GM21367 (cell line): ENCODE results near the gene ANXA2.
"Not testable (repeated sequence)": the region's sequence is repeated elsewhere in the genome, so short reads cannot be mapped to it uniquely, and the experiment has no call there.

ENCODE experiments used
- ATAC-seq: cut with Tn5 transposase; IDR thresholded peaks from one replicate; pipeline ENCODE4 v1.9.1; 2021; ENCODE audit not compliant: unreplicated experiment

The ANXA2 gene

DNA sequence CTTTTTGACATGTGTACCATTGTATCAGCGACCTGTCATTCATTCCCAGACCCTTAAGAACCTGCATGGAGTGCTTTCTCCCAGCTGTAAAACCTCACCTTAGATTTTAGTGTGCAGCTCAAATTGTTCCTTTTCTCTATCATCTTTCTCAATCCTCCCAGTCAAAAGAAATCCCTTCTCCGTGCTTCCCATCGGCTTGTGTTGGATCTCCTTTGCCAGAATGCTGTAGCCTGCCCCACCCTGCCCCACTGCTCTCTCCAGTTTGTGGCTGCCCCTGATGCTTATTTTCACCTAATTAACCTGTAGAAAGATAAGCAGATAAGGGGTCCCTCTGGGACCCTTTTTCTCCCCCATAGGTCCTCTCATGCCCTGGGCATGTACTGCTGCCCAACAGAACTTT lies 51.1 kb downstream of the ANXA2 start:
- ATAC-seq = no peak

DNA sequence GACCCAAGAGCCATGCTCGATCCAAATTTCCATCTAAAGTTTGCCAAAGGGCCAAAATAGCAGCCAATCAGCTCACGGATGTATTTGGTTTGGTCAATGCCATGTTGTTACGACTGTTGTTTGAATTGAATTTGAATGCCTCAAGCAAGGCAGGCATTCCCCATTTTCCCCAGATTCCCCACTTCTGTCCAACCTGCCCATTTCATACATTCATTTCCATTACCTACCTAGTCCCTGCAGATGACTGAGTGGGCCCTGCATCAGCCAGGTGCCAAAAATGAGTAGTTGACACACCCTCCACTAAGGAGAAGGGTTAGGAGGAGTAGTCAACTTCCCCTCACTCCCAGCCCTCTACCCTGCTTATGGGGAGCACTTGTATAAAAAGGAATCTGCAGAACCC lies 51.7 kb downstream of the ANXA2 start:
- ATAC-seq = no peak

DNA sequence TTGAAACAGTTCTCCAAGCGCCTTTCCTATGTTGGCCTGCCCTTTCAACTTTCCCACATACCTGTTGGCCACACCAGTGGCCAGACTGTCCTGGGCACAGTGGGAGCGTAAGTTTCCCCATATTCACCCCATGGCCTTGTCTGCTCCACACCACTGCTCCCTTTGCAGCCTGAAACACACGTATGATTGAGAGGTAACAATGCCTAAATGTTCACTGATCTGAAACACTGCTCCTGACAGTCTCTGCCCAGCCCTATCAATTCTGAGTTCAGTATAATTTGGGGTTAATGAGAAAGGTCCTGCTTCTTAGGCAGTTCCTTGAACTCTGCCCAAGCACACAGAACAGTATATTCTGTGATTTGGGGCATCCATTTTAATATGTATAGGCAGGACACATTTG lies 52.2 kb downstream of the ANXA2 start:
- no peak for ATAC-seq

DNA sequence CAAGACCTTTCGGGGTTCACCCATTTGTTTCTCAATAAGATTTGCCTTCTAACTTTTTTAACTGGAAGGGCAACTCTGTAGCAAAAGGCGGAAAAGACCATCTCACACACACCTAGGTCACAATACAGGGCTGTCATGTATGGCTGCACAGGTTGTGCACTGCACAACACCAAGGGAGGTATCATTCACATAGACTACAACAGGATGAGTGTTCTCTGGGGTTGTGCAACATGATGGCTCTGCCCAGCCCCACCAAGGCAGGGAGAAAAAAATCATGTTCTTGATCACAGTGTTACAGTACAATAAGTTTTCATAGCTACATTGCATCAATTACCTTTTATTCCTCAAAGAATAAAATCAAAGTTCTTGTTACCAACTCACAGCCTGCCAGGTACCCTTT lies 52.8 kb downstream of the ANXA2 start:
- ATAC-seq = no peak

DNA sequence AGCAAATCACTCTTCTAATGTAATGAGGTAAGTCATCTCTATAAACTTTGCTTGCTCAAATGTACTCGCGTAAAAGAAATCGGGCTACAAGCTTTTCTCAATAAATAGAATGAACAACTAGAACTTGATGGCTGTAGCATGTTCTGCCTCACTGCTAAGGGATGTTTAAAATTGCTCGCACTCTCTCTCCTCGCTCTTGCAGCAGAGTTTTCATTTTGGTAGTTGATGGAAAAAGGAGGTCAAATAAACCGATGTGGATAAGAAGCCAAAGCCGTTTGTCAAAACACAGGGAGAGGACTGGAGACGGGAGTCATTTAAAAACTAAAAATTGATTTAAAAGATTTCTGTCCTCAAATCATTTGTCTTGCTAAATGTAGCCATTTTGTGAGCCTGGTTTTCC lies 53.3 kb downstream of the ANXA2 start:
- no peak for ATAC-seq

DNA sequence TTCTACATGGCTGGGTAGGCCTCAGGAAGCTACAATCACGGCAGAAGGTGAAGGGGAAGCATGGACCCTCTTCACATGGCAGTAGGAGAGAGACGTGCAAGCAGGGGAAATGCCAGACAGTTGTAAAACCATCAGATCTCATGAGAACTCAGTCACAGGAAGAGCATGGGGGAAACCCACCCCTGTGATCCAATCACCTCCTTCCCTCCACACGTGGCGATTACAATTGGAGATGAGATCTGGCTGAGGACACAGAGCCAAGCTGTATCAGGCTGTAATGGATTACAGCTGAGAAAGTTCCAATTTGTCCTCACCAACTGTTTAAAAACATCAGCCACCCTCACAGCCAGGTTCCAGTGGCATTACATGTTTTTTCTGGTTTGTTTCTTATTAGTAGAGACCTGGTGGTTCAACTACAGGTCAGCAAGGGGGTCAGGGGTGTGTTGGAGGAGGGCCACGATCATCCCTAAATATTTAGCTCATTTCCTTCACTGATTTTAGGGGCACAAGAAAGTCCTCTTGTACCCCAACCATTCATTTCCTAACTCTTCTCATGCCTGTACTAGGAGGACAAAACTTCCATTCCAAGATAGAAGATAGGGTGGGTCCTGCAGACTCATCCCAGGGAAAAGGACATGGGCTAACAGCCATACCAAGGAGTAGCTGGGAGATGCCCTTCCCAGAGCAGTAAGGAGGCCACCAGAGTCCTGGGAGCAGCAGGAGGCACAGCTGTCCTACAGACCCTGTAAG lies 54.4 kb downstream of the ANXA2 start:
- no peak for ATAC-seq

DNA sequence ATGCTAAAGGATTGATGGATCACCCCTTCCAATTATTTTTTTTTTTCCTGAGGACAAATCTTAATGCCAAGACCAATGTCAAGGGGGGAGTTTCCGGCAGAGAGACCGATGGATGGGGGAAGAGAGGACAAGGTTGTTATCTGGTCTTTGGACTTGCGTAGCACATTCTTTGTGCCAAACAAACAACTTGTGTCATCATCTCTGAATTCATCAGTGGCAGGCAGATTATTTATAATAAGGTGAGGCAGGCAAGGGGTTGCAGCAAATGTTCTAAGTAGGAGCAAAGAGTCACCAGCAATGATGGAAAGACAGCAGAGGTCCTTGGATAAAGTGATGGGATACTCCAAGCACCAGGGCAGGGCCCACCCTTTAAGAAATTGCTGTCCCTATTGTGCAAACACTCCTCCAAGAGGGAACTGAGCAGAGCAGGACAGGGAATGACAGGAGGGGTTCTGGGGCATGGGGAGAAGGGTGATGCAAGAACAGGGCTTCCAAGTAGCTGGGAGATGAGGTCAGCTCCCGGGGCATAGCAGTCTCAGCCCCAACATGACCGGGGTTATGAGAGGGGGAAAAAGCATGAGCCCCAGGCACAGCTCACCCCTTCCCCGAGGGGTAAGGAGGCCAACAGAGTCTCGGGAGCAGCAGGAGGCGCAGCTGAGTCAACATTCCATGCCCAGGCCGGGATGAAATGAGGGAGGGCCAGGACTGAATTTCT lies 57.4 kb downstream of the ANXA2 start:
- ATAC-seq = no peak

DNA sequence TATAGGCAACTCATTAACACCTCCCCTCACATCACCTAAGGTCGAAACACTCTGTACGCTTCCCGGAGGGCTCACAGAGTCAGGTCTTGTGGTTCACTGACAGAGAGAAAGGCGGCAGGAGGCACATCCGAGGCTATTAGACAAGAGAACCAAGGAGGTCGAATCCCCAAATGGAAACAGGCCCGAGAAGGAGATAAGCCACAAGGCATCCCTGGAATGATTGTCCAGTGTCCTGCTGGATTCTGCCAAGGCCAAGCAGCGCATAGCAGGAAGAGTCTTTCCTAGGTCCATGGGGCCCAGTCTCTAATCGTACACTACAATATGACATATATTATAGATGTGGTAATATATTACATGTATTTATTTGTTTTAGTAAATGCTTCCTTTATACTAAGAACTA lies 58.5 kb downstream of the ANXA2 start:
- no peak for ATAC-seq

DNA sequence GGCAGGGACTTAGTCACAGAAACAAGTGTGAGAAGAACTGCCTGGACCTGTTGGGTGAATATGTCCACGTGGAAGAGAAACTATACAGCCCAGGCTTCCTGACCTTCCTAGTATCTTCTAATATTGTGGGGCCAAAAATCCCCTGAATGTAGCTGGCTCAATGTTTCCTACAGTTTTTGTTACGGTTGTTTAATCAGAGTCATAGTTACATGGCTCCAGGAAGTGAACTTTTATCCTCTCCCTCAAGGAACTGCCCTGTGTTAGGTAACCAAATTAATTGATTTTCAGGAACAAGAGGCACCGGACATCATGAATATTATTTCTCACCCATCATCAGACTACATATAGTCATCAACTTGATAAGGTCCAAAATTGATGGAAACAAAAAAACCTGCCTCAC lies 59.0 kb downstream of the ANXA2 start:
- no peak for ATAC-seq

DNA sequence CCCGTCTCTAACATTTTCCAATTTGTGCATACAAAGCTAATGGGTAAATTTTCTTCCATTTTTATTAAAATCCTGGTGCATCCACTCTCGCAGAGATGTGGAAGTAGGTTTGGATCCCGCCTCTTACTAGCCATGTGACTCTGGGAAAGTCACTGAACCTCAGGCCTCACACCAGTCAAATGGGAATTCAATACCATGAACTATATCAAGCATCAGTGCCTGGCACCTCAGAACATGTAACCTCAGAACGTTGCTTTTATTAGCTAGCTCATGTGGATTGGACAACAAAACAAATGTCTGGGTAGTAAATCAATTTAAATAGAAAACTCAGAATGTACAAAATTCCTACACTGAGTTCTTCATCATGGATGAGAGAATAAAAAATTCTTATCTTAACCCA lies 60.7 kb downstream of the ANXA2 start:
- no peak for ATAC-seq

DNA sequence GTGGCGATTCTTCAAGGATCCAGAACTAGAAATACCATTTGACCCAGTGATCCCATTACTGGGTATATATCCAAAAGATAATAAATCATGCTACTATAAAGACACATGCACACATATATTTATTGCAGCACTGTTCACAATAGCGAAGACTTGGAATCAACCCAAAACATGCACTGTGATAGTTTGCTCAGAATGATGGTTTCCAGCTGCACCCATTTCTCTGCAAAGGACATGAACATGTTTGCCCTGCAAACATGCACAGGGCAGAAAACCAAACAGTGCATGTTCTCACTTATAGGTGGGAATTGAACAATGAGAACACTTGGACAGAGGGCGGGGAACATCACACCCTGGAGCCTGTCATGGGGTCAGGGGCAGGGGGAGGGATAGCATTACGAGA lies 62.5 kb downstream of the ANXA2 start:
- not testable (repeated sequence) for ATAC-seq

DNA sequence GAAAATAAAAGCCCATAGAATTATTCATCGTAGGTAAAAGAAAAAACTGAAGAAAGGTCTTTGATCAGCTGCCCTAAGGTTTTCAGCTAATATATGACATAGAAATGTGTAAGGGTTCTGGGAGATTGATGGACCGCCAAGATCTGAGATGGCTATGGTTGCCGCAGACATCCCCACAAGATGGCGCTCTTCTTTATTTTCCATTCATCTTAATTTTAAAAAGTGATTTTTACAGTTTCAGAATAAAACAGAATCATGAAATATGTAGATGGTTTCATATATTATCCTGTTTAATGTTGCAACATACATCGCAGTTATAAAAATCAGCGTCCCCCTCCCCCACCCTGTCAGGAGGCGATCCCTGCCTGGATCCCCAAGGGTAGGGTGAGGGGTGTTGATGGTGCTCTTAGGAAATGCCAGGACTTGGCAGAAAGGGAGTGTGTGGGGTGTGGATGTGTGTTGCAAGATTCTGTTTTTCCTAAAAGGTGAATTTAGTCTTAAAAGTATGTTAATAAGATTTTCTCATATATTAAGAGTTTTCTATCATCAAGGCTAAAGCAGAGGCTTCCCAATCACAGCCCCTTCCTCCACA lies 68.8 kb downstream of the ANXA2 start:
- no peak for ATAC-seq

DNA sequence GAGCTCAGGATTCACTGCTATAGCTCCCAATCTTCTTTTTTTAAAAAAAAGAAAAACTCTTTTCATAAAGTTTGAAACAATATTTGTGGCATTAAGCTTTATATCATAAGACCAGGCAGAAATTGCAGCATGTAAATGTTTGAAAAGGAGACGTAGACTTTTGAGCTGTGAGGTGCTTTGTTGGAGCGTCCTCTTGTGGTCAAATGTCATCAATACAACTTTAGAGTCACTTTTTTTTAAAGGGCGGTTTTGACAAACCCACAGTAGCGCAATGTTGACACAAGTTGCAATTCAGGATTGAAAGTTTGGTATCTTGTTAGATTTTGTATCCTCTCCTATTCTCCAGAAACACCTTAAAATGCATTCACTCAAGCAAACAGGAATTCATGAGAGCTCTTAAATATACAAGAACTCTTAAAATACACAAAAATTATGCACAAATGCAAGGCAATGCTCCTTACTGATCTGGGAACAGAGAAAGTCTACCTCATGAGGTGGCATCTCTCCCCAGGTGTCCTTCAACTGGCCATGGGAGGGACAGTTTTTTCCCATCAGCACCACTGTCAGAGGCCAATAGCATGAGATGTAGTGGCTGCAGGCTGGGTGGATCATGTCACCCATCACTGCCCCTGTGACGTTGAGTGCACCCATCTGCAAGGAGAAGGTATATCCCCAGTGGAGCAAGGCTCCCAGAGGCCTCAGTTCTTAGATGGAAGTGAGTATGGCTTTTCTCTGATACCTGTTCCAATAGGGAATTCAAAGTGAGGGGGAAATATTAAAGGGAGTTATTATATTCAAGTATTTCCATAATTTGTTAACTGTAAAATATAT lies 70.7 kb downstream of the ANXA2 start:
- no peak for ATAC-seq

DNA sequence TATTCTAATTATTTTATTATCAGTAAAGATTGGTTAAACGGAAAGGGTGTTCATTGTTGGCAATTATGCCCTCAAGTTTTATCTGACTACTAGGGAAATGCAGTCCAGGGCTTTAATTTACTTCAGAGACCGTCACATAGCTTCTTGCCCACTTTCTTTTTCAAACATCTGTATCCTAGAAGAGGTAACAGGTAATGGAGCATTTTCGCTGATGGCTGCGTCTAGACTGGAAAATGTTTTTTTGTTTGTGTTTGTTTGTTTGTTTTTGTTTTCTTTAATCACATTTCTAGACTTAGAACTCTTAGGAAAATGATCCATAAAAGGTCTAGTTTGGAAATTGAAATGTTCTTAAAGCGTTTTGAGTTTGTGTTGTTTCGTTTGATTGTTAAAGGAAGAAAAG lies 71.4 kb downstream of the ANXA2 start:
- no peak for ATAC-seq

DNA sequence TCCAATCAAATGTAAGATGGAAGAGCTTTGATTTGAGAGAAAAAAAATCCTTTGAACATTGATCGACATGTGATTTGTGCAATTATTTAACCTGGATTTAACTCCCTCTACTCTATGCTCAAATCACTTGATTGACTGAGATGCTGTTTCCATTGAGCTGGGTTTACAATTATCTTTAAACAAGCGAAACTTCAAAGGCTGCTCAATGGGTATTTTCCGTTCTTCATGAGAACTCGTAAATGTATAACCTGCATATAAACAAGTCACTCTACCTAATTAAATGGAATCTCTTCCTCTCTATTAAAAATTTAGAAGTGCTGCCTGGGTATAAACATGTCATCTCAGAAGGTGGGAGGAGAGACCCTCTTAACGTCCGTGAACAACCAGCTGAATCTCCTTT lies 71.9 kb downstream of the ANXA2 start:
- ATAC-seq = no peak

DNA sequence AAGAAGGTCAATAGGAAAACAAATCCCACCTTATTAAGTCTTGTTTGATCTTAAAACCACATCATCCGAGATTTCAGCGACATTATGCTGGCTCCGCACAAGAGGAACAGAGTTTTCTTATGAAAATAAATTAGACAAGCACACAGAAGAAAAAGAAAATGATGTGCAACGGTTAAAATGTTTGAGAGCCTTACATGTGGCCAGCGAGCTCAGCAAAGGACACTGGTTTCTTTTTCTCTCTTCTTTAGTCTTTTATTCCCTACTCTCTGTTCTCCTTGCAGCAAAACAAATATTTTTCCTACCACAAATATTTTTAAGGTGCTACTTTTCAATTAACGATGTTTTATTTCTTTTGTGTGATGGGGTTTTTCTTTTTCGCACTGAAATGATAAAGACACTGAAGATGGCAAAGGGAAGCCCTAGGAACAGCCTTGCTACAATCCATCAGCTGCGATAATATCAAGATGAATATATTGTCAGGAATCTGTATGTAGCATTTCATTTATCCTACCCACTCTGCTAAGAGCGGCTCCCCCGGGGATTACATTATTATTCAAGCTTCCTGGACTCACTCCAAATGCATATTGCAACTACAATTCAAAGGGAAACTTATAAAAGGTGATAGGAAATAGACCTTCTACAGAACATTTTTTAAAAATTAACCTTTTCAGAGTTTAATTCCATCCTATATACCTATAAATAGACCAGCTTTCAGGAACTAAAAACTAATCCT lies 72.9 kb downstream of the ANXA2 start:
- no peak for ATAC-seq

DNA sequence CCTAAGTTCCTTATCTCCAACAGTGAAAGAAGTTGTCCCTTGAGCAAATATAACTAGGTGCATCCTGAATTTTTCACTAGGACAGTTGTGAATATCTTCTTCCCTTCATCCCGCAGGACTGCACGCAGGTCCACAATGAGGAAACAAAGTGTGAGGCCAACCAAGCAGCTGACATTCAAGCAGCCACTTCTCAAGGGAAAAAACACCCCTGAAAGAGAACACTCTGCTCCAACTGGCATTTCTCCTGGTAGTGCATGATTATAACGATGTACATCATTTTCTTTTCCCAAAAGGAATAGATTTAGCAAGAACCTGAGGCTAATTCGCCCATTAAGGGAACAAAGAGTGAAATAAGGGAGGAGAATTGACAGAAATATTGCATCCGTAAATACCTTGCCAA lies 74.5 kb downstream of the ANXA2 start:
- ATAC-seq = no peak

DNA sequence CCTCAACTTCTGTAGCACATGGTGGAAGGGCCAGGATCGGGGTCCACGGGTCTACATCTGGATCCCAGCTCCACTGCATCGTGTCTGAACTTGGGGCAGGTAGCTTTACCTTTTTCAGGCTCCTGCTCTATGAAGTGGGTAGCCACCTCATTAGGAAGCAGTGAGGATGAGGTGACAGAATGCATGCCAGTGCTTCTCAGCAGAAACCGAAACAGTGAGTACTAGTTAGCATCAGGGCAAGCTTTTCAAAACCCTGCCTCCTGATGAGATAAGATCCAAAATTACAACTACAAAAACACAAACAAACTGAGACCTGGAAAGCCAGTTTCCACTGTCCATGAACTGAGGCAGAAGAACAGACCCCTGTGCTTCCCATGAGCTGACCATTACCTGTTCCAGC lies 77.4 kb downstream of the ANXA2 start:
- ATAC-seq = no peak

DNA sequence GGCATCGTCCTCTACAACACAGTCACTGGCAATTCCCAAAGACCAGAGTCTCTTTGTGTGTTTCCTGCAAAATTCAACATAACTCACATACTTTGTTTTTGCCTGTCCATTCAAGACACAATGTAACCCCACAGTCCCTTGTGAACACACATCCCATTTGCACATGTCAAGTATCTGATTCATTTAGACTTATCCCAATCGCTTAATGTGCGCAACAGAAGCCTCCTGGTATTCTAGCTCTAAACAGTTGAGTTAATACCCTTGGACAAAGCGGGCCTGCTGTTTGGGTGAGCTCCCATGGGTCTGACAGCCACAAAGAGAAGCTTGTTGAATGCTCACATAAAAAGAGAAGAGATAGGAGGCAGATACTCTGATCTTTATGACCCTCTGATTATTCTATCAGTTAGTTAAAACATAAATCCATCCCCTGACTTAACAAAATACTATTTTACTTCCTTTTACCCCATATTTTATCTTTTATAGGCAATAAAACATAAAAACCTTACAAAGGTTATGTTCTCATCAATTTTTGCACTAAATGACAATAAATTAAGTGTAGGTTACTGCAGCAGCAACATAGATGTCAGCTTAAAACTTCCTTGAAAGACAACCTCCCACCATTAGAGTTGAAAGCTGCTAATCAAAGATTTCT lies 79.4 kb downstream of the ANXA2 start:
- ATAC-seq = no peak

DNA sequence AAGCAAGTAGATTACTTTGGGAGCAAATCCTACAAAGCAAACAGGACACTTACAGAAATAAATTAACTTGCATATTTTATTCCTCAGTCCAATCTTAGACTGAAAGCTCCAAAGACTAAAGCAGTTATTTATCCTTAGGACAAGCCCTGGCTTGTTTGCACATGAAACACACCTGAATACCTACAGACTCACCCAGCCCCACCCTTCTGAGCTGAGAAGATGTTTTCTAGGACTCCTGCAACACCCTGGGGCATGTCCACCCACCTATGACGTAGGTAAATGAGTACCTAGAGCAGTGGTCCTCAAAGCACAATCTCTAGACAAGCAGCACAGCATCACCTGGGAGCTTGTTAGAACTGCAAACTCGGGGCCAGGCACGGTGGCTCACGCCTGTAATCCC lies 80.8 kb downstream of the ANXA2 start:
- ATAC-seq = no peak
